ENCODE measurements around the gene PRKD1. TPM values are rescaled to one million over a fixed set of nuclear protein-coding genes. Genes with fewer than 3 reads are reported as not detected.

The PRKD1 gene
- total RNA-seq, 2 donors from 2014 or later, result 0.82 to 3.6 TPM

- DNase-seq, result no peak
- intact Hi-C loops (cut with DNase I, micrococcal nuclease), result no loop called here
- ATAC-seq, result no peak
Observed at GRCh38 chr14:29663281-29663801, 264.3 kb downstream of the PRKD1 start.

DNA sequence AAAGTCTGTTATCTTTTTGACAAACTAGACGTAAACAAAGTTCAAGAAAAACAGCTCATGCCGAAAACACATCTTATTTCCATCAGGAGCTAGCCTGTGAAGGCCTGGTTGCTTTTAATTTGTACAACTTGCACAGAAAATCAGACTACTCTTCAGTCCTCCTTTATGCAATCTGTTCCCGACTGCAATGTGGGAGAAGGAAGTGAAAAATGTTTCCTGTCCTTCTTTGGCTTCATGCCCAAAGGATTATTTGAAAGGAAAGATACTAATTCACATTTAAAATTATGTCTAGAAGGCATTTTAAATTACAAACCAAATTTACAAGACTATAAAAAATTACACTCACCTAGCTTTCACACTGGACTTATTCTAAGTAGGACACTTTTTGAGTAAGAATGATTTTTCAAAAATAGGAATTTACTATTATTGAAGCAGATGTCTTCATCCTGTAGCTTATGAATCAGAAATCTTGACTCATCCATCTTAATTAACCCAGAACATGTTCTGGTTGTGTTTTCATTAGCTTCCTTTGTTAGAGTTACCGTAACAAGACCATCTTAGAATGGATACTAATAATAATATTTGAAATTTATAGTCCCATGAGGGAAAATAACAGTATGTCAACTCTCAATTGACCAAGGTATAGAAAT lies 272.6 kb downstream of the PRKD1 start:
- ATAC-seq (no peak), DNase-seq (no peak)

GRCh38 chr14:29653303-29653702 lies 274.3 kb downstream of the PRKD1 start:
- intact Hi-C loops (cut with DNase I, micrococcal nuclease), result no loop called here
- DNase-seq, result no peak
- ATAC-seq, result no peak

More for the DNA sequence above, 272.6 kb downstream of the PRKD1 start:
- intact Hi-C loops (cut with DNase I, micrococcal nuclease), result no loop called here

GRCh38 chr14:29652571-29652970 lies 275.1 kb downstream of the PRKD1 start:
- intact Hi-C loops (cut with DNase I, micrococcal nuclease), result no loop called here
- no peak for ATAC-seq

DNA sequence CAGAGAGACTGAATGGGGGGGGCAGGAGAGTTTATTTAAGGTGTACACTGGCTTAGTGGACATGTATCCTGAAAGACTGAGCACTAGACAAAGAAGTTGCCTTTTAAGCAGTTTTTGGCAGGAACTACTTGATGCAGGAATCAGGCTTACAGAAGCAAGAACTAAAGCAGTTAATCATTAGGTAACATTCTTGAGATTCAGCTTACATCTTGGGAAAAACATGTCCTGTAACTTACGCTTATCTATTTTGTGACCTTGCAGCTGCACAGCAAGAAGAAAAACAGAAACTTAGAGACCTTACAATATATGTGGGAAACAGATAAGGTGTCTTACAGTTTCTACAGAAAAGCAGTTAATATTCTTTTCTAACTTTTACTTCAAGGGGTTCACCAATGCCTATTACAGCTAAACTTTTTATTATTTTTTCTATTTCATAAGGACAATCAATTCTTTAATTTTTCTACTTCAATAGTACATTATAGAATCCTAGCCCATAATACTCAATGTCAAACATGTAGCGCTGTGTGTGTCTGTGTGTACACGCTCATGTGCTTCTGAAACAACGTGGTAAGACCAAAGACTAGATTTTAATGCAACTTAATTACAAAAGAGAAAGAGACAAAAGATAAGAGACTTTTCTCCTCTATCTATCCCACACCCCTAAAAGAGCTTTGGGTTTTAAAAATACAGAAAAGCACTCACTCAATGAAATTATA lies 276.9 kb downstream of the PRKD1 start:
- ATAC-seq, result no peak
- DNase-seq, result no peak
- intact Hi-C loops (cut with DNase I, micrococcal nuclease), result no loop called here

More at GRCh38 chr14:29652571-29652970, 275.1 kb downstream of the PRKD1 start:
- DNase-seq, result no peak

DNA sequence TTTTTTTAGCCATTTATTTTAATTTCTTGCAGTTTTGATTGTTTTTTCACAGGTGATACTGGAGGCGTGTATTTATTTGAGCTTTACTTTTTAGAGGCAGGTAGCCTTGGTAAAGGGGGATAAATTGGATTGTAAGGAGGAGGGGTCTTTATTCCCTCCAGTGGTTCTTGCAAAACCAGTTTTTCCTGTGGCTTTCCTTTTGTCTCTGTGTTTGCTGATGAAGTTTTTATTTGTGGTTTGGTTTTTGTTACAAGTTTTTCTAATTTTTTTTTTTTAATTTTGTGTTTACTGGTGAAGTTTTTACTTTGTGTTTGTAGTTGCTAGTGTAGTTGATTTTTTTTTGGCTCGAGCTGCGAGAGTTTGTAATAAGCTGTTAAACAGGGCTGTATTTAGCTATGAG lies 278.5 kb downstream of the PRKD1 start:
- DNase-seq (no peak), ATAC-seq (no peak)
- intact Hi-C loops (cut with DNase I, micrococcal nuclease), result no loop called here

- ATAC-seq (no peak), DNase-seq (no peak)
- intact Hi-C loops (cut with DNase I, micrococcal nuclease), result no loop called here
Observed at GRCh38 chr14:29648045-29648444, 279.6 kb downstream of the PRKD1 start.

DNA sequence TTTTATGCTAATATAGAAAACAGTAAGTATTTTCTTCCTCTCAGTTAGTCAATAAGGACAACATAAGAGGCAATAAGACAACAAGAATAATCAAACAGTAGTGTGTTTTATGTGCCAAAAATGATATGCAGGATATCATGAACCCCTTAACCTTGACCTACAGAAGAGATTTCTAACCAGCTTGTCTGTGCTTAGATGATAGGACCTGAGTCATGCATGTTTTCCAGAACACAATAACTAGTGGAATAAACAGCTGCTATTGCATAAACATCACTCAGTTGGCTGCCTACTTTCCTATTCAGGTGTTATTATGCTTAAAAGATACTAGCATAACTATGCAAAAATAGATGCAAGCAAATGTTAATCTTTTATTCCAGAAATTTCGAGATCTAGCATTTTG lies 282.5 kb downstream of the PRKD1 start:
- ATAC-seq (no peak), DNase-seq (no peak)
- intact Hi-C loops (cut with DNase I, micrococcal nuclease), result no loop called here

DNA sequence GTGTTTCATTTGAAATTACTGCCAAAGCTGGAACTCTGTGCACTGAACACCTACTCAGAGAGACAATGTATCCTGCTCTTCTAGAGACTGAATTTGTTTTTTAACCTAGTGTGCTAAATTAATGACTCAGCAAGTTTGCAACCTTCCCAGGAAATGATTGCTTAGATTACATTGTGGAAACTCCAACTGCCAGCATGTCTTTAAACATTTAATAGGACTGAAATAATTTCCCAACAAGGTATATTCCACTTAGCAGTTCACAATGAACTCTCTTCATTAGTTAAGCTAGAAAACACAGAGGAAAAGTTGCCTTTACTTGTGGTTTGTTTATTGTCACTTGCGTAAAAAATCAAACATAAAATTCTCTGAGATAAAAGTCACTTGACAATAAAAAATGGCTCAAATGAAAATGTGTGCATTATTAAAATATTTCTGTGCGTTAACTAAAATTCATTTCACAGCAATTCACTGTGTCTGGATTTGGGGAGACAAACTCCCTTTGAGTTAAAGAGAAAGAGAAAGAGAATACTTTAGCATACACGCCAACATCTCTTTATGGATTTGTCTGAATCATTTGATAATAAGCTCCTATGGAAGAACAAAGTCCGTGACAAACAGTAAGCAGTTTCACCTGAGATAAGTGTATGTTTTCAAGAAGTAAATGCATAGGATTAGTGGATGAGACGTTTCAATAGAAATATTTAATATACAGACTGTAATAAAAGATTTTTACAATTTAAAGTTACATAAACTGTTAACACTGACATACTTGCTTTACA lies 284.0 kb downstream of the PRKD1 start:
- intact Hi-C loops (cut with DNase I, micrococcal nuclease), result no loop called here
- no peak for ATAC-seq
- no peak for DNase-seq

- no peak for DNase-seq
- no peak for ATAC-seq
- intact Hi-C loops (cut with DNase I, micrococcal nuclease), result no loop called here
Observed at GRCh38 chr14:29637411-29637810, 290.2 kb downstream of the PRKD1 start.

DNA sequence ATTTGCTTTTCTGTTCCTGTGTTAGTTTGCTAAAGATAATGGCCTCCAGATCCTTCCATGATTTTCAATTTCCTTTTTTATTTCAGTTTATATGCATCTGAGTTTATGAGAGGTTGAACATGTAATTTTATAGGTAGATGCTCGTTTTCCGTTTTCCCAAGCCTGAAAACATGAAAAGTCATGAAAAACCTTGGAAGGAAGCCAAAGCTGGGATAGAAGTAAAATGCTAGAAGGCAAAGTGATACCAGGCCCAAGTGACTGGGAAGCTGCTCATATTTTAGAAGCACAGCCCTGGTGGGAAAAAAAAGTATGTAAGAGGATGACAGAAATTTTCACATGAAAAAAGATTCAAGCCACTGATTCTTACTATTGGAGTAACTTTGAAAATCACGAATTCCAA lies 290.8 kb downstream of the PRKD1 start:
- no peak for ATAC-seq
- intact Hi-C loops (cut with DNase I, micrococcal nuclease), result no loop called here
- no peak for DNase-seq

DNA sequence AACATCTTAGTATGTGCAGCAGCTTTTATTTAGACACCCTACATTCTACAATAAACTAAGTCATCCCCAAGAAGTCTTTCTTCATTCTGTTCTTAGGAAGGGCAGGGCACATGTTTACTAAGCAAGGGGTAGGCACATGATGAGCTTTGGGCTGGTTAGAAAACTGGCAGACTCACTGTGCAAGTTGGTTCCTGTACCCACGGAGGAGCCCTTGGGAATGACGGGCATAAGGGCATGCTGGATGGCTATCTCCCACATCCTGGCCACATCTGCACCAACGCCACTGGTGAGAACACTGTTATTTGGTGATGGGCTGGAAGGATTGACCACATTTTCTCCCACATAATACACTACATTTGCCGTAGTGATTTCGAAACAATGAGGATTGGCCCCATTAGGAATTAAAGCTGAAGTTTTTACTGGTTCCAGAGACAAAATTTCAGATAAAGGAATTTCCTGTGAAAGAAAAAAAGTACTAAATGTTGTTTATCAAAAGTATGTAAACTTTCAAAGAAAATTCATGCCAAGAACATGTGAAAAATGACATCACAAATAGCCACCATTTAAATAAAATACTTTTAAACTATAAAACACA lies 297.0 kb downstream of the PRKD1 start:
- no peak for ATAC-seq

DNA sequence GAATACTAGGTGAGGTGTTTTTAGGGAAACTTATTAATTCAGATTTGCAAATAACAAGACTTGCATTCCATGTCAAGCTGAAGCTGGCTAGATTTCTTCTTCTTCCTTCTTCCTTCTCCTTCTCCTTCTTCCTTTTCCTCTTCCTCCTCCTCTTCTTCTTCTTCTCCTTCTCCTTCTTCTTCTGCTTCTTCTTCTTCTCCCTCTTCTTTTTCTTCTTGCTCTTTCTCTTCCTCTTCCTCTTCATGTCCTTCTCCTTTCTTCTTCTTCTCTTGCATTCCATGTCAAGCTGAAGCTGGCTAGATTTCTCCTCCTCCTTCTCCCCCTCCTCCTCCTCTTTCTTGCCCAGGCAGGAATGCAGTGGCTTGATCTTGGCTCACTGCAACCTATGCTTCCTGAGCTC lies 297.8 kb downstream of the PRKD1 start:
- intact Hi-C loops (cut with DNase I, micrococcal nuclease), result no loop called here
- DNase-seq, result no peak
- no peak for ATAC-seq

More for the DNA sequence above, 297.0 kb downstream of the PRKD1 start:
- intact Hi-C loops (cut with DNase I, micrococcal nuclease), result no loop called here
- DNase-seq, result no peak

DNA sequence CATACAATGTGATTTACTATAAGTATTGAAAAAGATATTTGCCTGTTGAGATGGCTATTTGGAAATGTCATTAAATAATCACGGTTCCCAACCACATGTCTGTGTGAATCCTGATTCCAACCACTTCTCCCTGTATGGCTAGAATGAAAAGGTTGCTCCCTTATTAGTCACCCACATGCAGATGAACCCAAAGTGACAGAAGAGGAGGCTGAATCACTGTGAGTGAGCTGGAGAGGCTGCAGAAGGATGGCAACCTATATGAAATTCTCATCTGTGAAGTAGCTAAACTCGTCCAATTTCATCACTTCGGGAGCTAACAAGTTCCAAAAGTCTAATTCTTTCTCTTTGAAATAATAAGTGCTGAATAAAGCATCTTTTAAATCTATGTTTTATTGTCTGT lies 300.5 kb downstream of the PRKD1 start:
- intact Hi-C loops (cut with DNase I, micrococcal nuclease), result no loop called here
- no peak for ATAC-seq
- DNase-seq, result no peak

DNA sequence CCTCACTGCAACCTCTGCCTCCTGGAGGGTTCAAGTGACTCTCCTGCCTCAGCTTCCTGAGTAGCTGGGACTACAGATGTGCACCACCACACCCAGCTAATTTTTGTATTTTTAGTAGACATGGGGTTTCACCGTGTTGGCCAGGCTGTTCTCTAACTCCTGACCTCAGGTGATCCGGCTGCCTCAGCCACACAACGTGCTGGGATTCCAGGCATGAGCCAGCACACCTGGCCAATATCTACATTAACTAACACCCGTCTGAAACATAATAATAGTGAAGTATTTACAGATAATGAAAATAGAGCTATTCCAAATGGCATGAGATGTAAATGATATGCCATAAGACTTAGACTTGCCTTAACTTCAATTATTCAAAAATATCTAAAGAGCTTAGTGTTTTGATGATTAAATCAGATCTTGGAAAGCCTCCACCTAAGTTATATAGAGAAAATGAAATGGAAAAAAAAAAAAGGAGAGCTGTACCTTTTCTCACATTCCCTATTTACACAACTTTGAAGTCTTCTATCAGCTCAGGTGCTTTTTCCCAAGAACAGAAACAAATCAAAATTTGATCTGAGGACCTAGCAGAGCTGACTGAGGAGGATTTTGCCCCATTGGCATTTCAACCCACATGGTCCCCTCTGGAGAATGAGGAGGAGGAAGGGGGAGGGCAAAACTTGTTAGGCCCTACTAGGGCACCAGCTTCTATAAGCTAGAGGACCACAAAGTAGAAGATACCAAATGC lies 309.2 kb downstream of the PRKD1 start:
- intact Hi-C loops (cut with DNase I, micrococcal nuclease), result no loop called here
- DNase-seq (no peak), ATAC-seq (no peak)

- DNase-seq, result no peak
Observed at GRCh38 chr14:29616922-29617321, 310.7 kb downstream of the PRKD1 start.

GRCh38 chr14:29608861-29609260 lies 318.8 kb downstream of the PRKD1 start:
- ATAC-seq (no peak), DNase-seq (no peak)
- intact Hi-C loops (cut with DNase I, micrococcal nuclease), result no loop called here

More at GRCh38 chr14:29616922-29617321, 310.7 kb downstream of the PRKD1 start:
- intact Hi-C loops (cut with DNase I, micrococcal nuclease), result no loop called here
- ATAC-seq, result no peak

GRCh38 chr14:29607169-29607568 lies 320.5 kb downstream of the PRKD1 start:
- intact Hi-C loops (cut with DNase I, micrococcal nuclease), result no loop called here
- no peak for DNase-seq
- no peak for ATAC-seq

GRCh38 chr14:29603696-29604095 lies 324.0 kb downstream of the PRKD1 start:
- intact Hi-C loops (cut with DNase I, micrococcal nuclease), result no loop called here
- no peak for DNase-seq
- no peak for ATAC-seq

Data from left colon (tissue), 2 donors.